GM23338 (cell line): ENCODE measurements around the gene KLHDC7A. TPM values are rescaled to one million over a fixed set of nuclear protein-coding genes. Genes with fewer than 3 reads are reported as not detected.

Experiments used
- ATAC-seq: fragments of 200-7000 bp; cut with Tn5 transposase; 3 replicates; pipeline ENCODE4 v1.9.1; 2020
- DNase-seq: peaks from one replicate; pipeline ENCODE4 v3.0.0-alpha.2; 2015; ENCODE audit warnings: low spot score
- H2AFZ ChIP-seq: fragments of 200-600 bp; sonication (generic); 2 replicates; pipeline ENCODE4 v1.8.0; 2016; ENCODE audit warnings: antibody characterized with exemption, mild to moderate bottlenecking, moderate library complexity
- H3F3A ChIP-seq: fragments of 200-600 bp; sonication (generic); replicated peaks from 2 replicates; pipeline ENCODE4 v1.8.0; 2017; ENCODE audit warnings: antibody characterized with exemption, mixed run types, low read depth
- H3K27ac ChIP-seq: fragments of 200-600 bp; sonication (generic); 2 replicates; pipeline ENCODE4 v1.6.1; 2016; ENCODE audit warnings: low read depth
- H3K27me3 ChIP-seq: fragments of 200-600 bp; sonication (generic); 2 replicates; pipeline ENCODE4 v1.8.0; 2016; ENCODE audit warnings: mild to moderate bottlenecking, mixed run types, moderate library complexity; ENCODE audit not compliant: insufficient read depth
- H3K36me3 ChIP-seq: fragments of 200-600 bp; sonication (generic); 2 replicates; pipeline ENCODE4 v1.8.0; 2016; ENCODE audit warnings: mild to moderate bottlenecking; ENCODE audit not compliant: insufficient read depth
- H3K4me1 ChIP-seq: fragments of 200-600 bp; sonication (generic); 2 replicates; pipeline ENCODE4 v1.8.0; 2016; ENCODE audit warnings: mild to moderate bottlenecking, moderate library complexity; ENCODE audit not compliant: insufficient read depth
- H3K4me2 ChIP-seq: fragments of 200-600 bp; sonication (generic); 2 replicates; pipeline ENCODE4 v1.7.1; 2017; ENCODE audit warnings: mixed run types
- H3K4me3 ChIP-seq: fragments of 200-600 bp; sonication (generic); 2 replicates; pipeline ENCODE4 v1.6.1; 2016; ENCODE audit warnings: mixed run types
- H3K79me2 ChIP-seq: fragments of 200-600 bp; sonication (generic); replicated peaks from 2 replicates; pipeline ENCODE4 v1.8.0; 2017; ENCODE audit warnings: mild to moderate bottlenecking; ENCODE audit not compliant: insufficient read depth
- H3K9me2 ChIP-seq: fragments of 200-600 bp; sonication (generic); 2 replicates; pipeline ENCODE4 v1.8.0; 2017; ENCODE audit not compliant: insufficient read depth
- H4K20me1 ChIP-seq: fragments of 200-600 bp; sonication (generic); replicated peaks from 2 replicates; pipeline ENCODE4 v1.8.0; 2017; ENCODE audit warnings: mild to moderate bottlenecking; ENCODE audit not compliant: insufficient read depth
- H3K27ac Mint-ChIP-seq: 2 replicates; pipeline ENCODE4 v1.8.0; 2020; ENCODE audit warnings: inconsistent platforms, mild to moderate bottlenecking, moderate library complexity, mixed read lengths
- H3K27me3 Mint-ChIP-seq: 3 replicates; pipeline ENCODE4 v1.8.0; 2022; ENCODE audit warnings: low read depth, mild to moderate bottlenecking, moderate library complexity, mixed read lengths, inconsistent platforms; ENCODE audit not compliant: insufficient read depth, poor library complexity
- H3K36me3 Mint-ChIP-seq: 3 replicates; pipeline ENCODE4 v1.8.0; 2021; ENCODE audit warnings: low read depth, mild to moderate bottlenecking, inconsistent platforms, moderate library complexity, mixed read lengths
- H3K4me1 Mint-ChIP-seq: 3 replicates; pipeline ENCODE4 v1.8.0; 2020; ENCODE audit warnings: mild to moderate bottlenecking, inconsistent platforms, mixed read lengths
- H3K4me3 Mint-ChIP-seq: 3 replicates; pipeline ENCODE4 v1.8.0; 2021; ENCODE audit warnings: moderate library complexity, mild to moderate bottlenecking, inconsistent platforms, mixed read lengths
- H3K9me3 Mint-ChIP-seq: 3 replicates; pipeline ENCODE4 v1.8.0; 2020; ENCODE audit warnings: moderate library complexity, mild to moderate bottlenecking, inconsistent platforms, mixed read lengths
- CREB1 ChIP-seq: fragments of 250-450 bp; sonication (Bioruptor Pico); IDR thresholded peaks from 2 replicates; pipeline ENCODE4 v1.5.0; 2020; ENCODE audit warnings: low read depth, mild to moderate bottlenecking, moderate library complexity
- CTCF ChIP-seq, 2 experiments: fragments of 200-600 bp in 1 of 2; sonication (generic) in 1 of 2; conservative IDR thresholded peaks; 2 replicates each; pipeline versions ENCODE4 v1.5.1 to v1.6.1; 2016 to 2017; ENCODE audit warnings: antibody characterized with exemption in 2 of 2, low read depth in 2 of 2, mild to moderate bottlenecking in 2 of 2, moderate library complexity in 1 of 2
- ETS1 ChIP-seq: IDR thresholded peaks from 2 replicates; pipeline ENCODE4 v1.6.1; 2016; ENCODE audit warnings: antibody characterized with exemption
- EZH2phosphoT487 ChIP-seq: fragments of 200-600 bp; sonication (generic); IDR thresholded peaks from one replicate; pipeline ENCODE4 v1.8.1; 2018; ENCODE audit warnings: antibody characterized with exemption; ENCODE audit not compliant: unreplicated experiment
- JUNB ChIP-seq: IDR thresholded peaks from one replicate; pipeline ENCODE4 v1.6.1; 2016; ENCODE audit warnings: antibody characterized with exemption; ENCODE audit not compliant: unreplicated experiment
- NANOG ChIP-seq: IDR thresholded peaks from 2 replicates; pipeline ENCODE4 v1.6.1; 2016; ENCODE audit warnings: antibody characterized with exemption, borderline replicate concordance
- POLR2AphosphoS5 ChIP-seq: IDR thresholded peaks from 2 replicates; pipeline ENCODE4 v1.6.1; 2016; ENCODE audit warnings: antibody characterized with exemption, low read depth
- REST ChIP-seq: IDR thresholded peaks from one replicate; pipeline ENCODE4 v1.6.1; 2018; ENCODE audit warnings: antibody characterized with exemption; ENCODE audit not compliant: unreplicated experiment
- ZNF114 ChIP-seq: fragments of 250-450 bp; sonication (Bioruptor Pico); IDR thresholded peaks from 2 replicates; pipeline ENCODE4 v1.5.0; 2020; ENCODE audit warnings: mild to moderate bottlenecking, moderate library complexity
- ZNF331 ChIP-seq: fragments of 250-450 bp; sonication (Bioruptor Pico); IDR thresholded peaks from 2 replicates; pipeline ENCODE4 v1.5.0; 2020; ENCODE audit warnings: low read depth, mild to moderate bottlenecking, moderate library complexity
- ZNF462 ChIP-seq: fragments of 250-450 bp; sonication (Bioruptor Pico); IDR thresholded peaks from 2 replicates; pipeline ENCODE4 v1.5.0; 2020; ENCODE audit warnings: mild to moderate bottlenecking, moderate library complexity
- polyA plus RNA-seq: library from polyadenylated mRNA; unstranded; fragments of >200 nt; fragmentation: Nextera tagmentation; extraction: Ambion mirVana; gene quantifications from 2 replicates; pipeline ENCODE4 v1.2.1, GENCODE V29; 2016
- total RNA-seq: library from RNA; depleted of rRNA; stranded (reverse); fragments of >200 nt; shearing (Covaris generic); gene quantifications from 2 replicates; pipeline ENCODE4 v1.2.3, GENCODE V29; 2014

Gene KLHDC7A
- total and polyA plus RNA-seq, 2 experiments from 2014 or later: 4.5 to 22.4 TPM

- H3K36me3 Mint-ChIP-seq: peaks cover 7% of the 10 kb centered on the region
- Histone ChIP-seq H3K27me3 (no peaks in the 10 kb centered on the region), H3F3A (no peaks in the 10 kb centered on the region), H4K20me1 (no peaks in the 10 kb centered on the region), H2AFZ (no peak overlapping the region), H3K36me3 (no peaks in the 10 kb centered on the region; the same call in 1 of the 2 replicates), H3K27ac (no peak overlapping the region), H3K79me2 (no peaks in the 10 kb centered on the region), H3K4me3 (no peak overlapping the region), H3K4me2 (no peak overlapping the region), H3K4me1 (no peaks in the 10 kb centered on the region), H3K9me2 (no peaks in the 10 kb centered on the region)
- H3K27ac Mint-ChIP-seq: no peak overlapping the region
- no peaks in the 10 kb centered on the region; the same call in 1 of the 3 replicates for H3K4me1 Mint-ChIP-seq
- H3K27me3 Mint-ChIP-seq: peaks cover 2% of the 10 kb centered on the region
- H3K4me3 Mint-ChIP-seq: no peak overlapping the region
- H3K9me3 Mint-ChIP-seq: peaks cover 31% of the 10 kb centered on the region
- DNase-seq: no peak
- no peak for ATAC-seq
- TF ChIP-seq JUNB (no peak), ZNF331 (CRISPR knock-in tag) (no peak), ETS1 (no peak), NANOG (no peak), ZNF462 (CRISPR knock-in tag) (no peak), POLR2AphosphoS5 (no peak), CREB1 (CRISPR knock-in tag) (no peak), CTCF (conservative IDR thresholded peaks at IDR 0.05; ENCODE audit: low read depth in 2 of 2) (no peak), ZNF114 (CRISPR knock-in tag) (no peak), EZH2phosphoT487 (no peak), REST (no peak)
These were observed 34.5 kb downstream of the KLHDC7A start for GRCh38 chr1:18515120-18515667.
